KOPT-K1 (cell line): ENCODE data around the gene FERD3L.

Experiments used
- H3K27ac ChIP-seq: fragments of 200-600 bp; sonication (generic); 2 replicates; pipeline ENCODE4 v1.5.1; 2016; ENCODE audit warnings: antibody characterized with exemption, mild to moderate bottlenecking, low read depth, low read length; ENCODE audit not compliant: poor library complexity, severe bottlenecking
- H3K36me3 ChIP-seq: fragments of 200-600 bp; sonication (generic); 2 replicates; pipeline ENCODE4 v1.5.1; 2017; ENCODE audit warnings: antibody characterized with exemption, mild to moderate bottlenecking, low read length, moderate library complexity; ENCODE audit not compliant: insufficient read depth
- H3K9me3 ChIP-seq: fragments of 200-600 bp; sonication (generic); 2 replicates; pipeline ENCODE4 v1.5.1; 2017; ENCODE audit warnings: antibody characterized with exemption, low read length, mild to moderate bottlenecking; ENCODE audit not compliant: insufficient read depth, poor library complexity, severe bottlenecking

The FERD3L gene

GRCh38 chr7:19110026-19110730 lies 35.0 kb downstream of the FERD3L start:
- Histone ChIP-seq H3K27ac (no peak overlapping the region), H3K36me3 (no peaks in the 10 kb centered on the region), H3K9me3 (peaks cover 16% of the 10 kb centered on the region)

- Histone ChIP-seq H3K36me3 (no peaks in the 10 kb centered on the region), H3K27ac (no peak overlapping the region), H3K9me3 (peaks cover 16% of the 10 kb centered on the region)
Measured at GRCh38 chr7:19109000-19109946, 35.9 kb downstream of the FERD3L start.

GRCh38 chr7:19107356-19108146 lies 37.7 kb downstream of the FERD3L start:
- H3K9me3 ChIP-seq = peaks cover 16% of the 10 kb centered on the region
- no peaks in the 10 kb centered on the region for H3K36me3 ChIP-seq
- H3K27ac ChIP-seq = no peak overlapping the region

- H3K9me3 ChIP-seq = peaks cover 16% of the 10 kb centered on the region
- no peaks in the 10 kb centered on the region for H3K36me3 ChIP-seq
- H3K27ac ChIP-seq = no peak overlapping the region
Measured at GRCh38 chr7:19107081-19107355, 38.2 kb downstream of the FERD3L start.

- no peaks in the 10 kb centered on the region for H3K36me3 ChIP-seq
- H3K9me3 ChIP-seq = peaks cover 16% of the 10 kb centered on the region
- H3K27ac ChIP-seq = no peak overlapping the region
Measured at GRCh38 chr7:19106241-19107080, 38.8 kb downstream of the FERD3L start.

GRCh38 chr7:19105546-19105945 lies 39.7 kb downstream of the FERD3L start:
- no peak overlapping the region for H3K27ac ChIP-seq
- H3K36me3 ChIP-seq = no peaks in the 10 kb centered on the region
- H3K9me3 ChIP-seq = peaks cover 16% of the 10 kb centered on the region

GRCh38 chr7:19104811-19105210 lies 40.4 kb downstream of the FERD3L start:
- peaks cover 16% of the 10 kb centered on the region for H3K9me3 ChIP-seq
- no peaks in the 10 kb centered on the region for H3K36me3 ChIP-seq
- no peak overlapping the region for H3K27ac ChIP-seq

- no peaks in the 10 kb centered on the region for H3K36me3 ChIP-seq
- H3K9me3 ChIP-seq = peaks cover 10% of the 10 kb centered on the region
- no peak overlapping the region for H3K27ac ChIP-seq
Measured at GRCh38 chr7:19102884-19103283, 42.3 kb downstream of the FERD3L start.

GRCh38 chr7:19101909-19102308 lies 43.3 kb downstream of the FERD3L start:
- Histone ChIP-seq H3K27ac (no peak overlapping the region), H3K9me3 (peaks cover 5% of the 10 kb centered on the region), H3K36me3 (no peaks in the 10 kb centered on the region)

GRCh38 chr7:19101472-19101871 lies 43.7 kb downstream of the FERD3L start:
- Histone ChIP-seq H3K9me3 (peaks cover 4% of the 10 kb centered on the region), H3K27ac (no peak overlapping the region), H3K36me3 (no peaks in the 10 kb centered on the region)

- no peaks in the 10 kb centered on the region for H3K9me3 ChIP-seq
- H3K36me3 ChIP-seq = no peaks in the 10 kb centered on the region
- H3K27ac ChIP-seq = no peak overlapping the region
Measured at GRCh38 chr7:19099924-19100323, 45.3 kb downstream of the FERD3L start.

- Histone ChIP-seq H3K9me3 (no peaks in the 10 kb centered on the region), H3K27ac (no peak overlapping the region), H3K36me3 (no peaks in the 10 kb centered on the region)
Measured at GRCh38 chr7:19099194-19099593, 46.0 kb downstream of the FERD3L start.

- Histone ChIP-seq H3K36me3 (no peaks in the 10 kb centered on the region), H3K27ac (no peak overlapping the region), H3K9me3 (no peaks in the 10 kb centered on the region)
Measured at GRCh38 chr7:19098510-19098909, 46.7 kb downstream of the FERD3L start.

GRCh38 chr7:19097165-19098055 lies 47.8 kb downstream of the FERD3L start:
- Histone ChIP-seq H3K9me3 (no peaks in the 10 kb centered on the region), H3K27ac (no peak overlapping the region), H3K36me3 (no peaks in the 10 kb centered on the region)
